HCT116 (cell line): ENCODE data around the gene ABCC1. TPM values are rescaled to one million over a fixed set of nuclear protein-coding genes. Genes with fewer than 3 reads are reported as not detected.

ENCODE experiments used
- ATAC-seq: fragments of 200-7000 bp; cut with Tn5 transposase; 2 replicates; pipeline ENCODE4 v1.9.1; 2020; ENCODE audit warnings: mild to moderate bottlenecking, moderate library complexity
- BruUV-seq: library from RNA; stranded (reverse); fragments of 400-500 nt; replicated peaks from 2 replicates; lab custom pipeline; 2021; lab: Mats Ljungman, UMichigan
- CTCF ChIA-PET: fragments of 300-600 bp; sonication (Branson Sonifier 250); formaldehyde crosslinking; loops from one replicate; lab custom pipeline; 2021; ENCODE audit warnings: antibody characterized with exemption; lab: Charles Lee
- POLR2A ChIA-PET: fragments of 300-600, 350-600 bp; sonication (Branson Sonifier 250); formaldehyde crosslinking; loops from one replicate; lab custom pipeline; 2021; ENCODE audit warnings: antibody characterized with exemption; lab: Charles Lee
- RAD21 ChIA-PET, 2 experiments: fragments of 300-600 bp; sonication (Branson Sonifier 250); formaldehyde crosslinking; loops; one replicate each; lab custom pipeline; 2023; ENCODE audit warnings: low total read pairs in 2 of 2; ENCODE audit not compliant: uncharacterized antibody in 2 of 2, unreplicated experiment in 2 of 2, low non-redundant PET in 1 of 2; lab: Charles Lee
- DNase-seq: peaks from one replicate; pipeline ENCODE4 v3.0.0-alpha.2; 2010; ENCODE audit warnings: low read depth, low spot score
- H2AFZ ChIP-seq: fragments of 200-600 bp; shearing (Covaris generic), sonication (generic); 2 replicates; pipeline ENCODE4 v1.6.1; 2017; ENCODE audit warnings: low read depth, mixed run types, mixed read lengths, antibody characterized with exemption, low read length; ENCODE audit not compliant: poor library complexity, severe bottlenecking
- H3K27ac ChIP-seq: 2 replicates; pipeline ENCODE4 v1.5.1; 2012; ENCODE audit warnings: low read depth, low read length
- H3K27me3 ChIP-seq: fragments of 200-600 bp; sonication (generic); 2 replicates; pipeline ENCODE4 v1.6.1; 2016; ENCODE audit warnings: mixed run types, low read length, mixed read lengths; ENCODE audit not compliant: insufficient read depth
- H3K36me3 ChIP-seq, 2 experiments: fragments of 200-500 bp in 1 of 2; fragments of 200-600 bp in 1 of 2; sonication (Bioruptor generic) in 1 of 2; sonication (generic) in 1 of 2; 2 replicates each; pipeline versions ENCODE4 v1.5.1 to v1.6.1; 2014 to 2016; ENCODE audit warnings: low read length in 2 of 2, inconsistent platforms in 1 of 2, mixed read lengths in 1 of 2, mixed run types in 1 of 2; ENCODE audit not compliant: insufficient read depth in 2 of 2, control insufficient read depth in 1 of 2
- H3K4me1 ChIP-seq, 2 experiments: fragments of 200-600 bp in 1 of 2; sonication (generic) in 1 of 2; 2 replicates each; pipeline versions ENCODE4 v1.5.1 to v1.6.1; 2012 to 2017; ENCODE audit warnings: low read length in 2 of 2, inconsistent platforms in 1 of 2, mild to moderate bottlenecking in 1 of 2, mixed read lengths in 1 of 2, mixed run types in 1 of 2, moderate library complexity in 1 of 2; ENCODE audit not compliant: insufficient read depth in 2 of 2, control insufficient read depth in 1 of 2
- H3K4me2 ChIP-seq: fragments of 200-600 bp; sonication (generic); 2 replicates; pipeline ENCODE4 v1.6.1; 2017; ENCODE audit warnings: mixed run types, low read length, mixed read lengths
- H3K4me3 ChIP-seq, 2 experiments: fragments of 200-600 bp in 1 of 2; sonication (generic) in 1 of 2; replicated peaks in 1 of 2; 2 replicates each; pipeline ENCODE4 v1.5.1; 2011 to 2016; ENCODE audit warnings: low read length in 2 of 2, control low read depth in 1 of 2, low read depth in 1 of 2, mild to moderate bottlenecking in 1 of 2, mixed read lengths in 1 of 2, mixed run types in 1 of 2
- H3K79me2 ChIP-seq: fragments of 200-600 bp; sonication (generic); 2 replicates; pipeline ENCODE4 v1.6.1; 2017; ENCODE audit warnings: mild to moderate bottlenecking, mixed run types, low read length, moderate library complexity, mixed read lengths; ENCODE audit not compliant: insufficient read depth
- H3K9ac ChIP-seq: fragments of 200-600 bp; sonication (generic); 2 replicates; pipeline ENCODE4 v1.6.1; 2016; ENCODE audit warnings: low read length, mixed read lengths
- H3K9me2 ChIP-seq: fragments of 200-600 bp; sonication (generic), shearing (Covaris generic); 2 replicates; pipeline ENCODE4 v1.6.1; 2017; ENCODE audit warnings: mixed run types, mild to moderate bottlenecking, moderate library complexity; ENCODE audit not compliant: insufficient read depth
- H3K9me3 ChIP-seq, 2 experiments: fragments of 200-500 bp in 1 of 2; fragments of 200-600 bp in 1 of 2; sonication (Bioruptor generic) in 1 of 2; sonication (generic) in 1 of 2; 2 replicates each; pipeline ENCODE4 v1.6.1; 2014 to 2017; ENCODE audit warnings: low read length in 2 of 2, mixed read lengths in 2 of 2, inconsistent platforms in 1 of 2, low read depth in 1 of 2, mild to moderate bottlenecking in 1 of 2, mixed run types in 1 of 2, moderate library complexity in 1 of 2; ENCODE audit not compliant: control insufficient read depth in 1 of 2, insufficient read depth in 1 of 2
- H4K20me1 ChIP-seq: fragments of 200-600 bp; sonication (generic), shearing (Covaris generic); 2 replicates; pipeline ENCODE4 v1.6.1; 2017; ENCODE audit warnings: mixed run types, mild to moderate bottlenecking, moderate library complexity; ENCODE audit not compliant: insufficient read depth
- CBX3 ChIP-seq: IDR thresholded peaks from 2 replicates; pipeline ENCODE4 v1.6.1; 2012; ENCODE audit warnings: low read depth
- CEBPB ChIP-seq: IDR thresholded peaks from 2 replicates; pipeline ENCODE4 v1.6.1; 2012; ENCODE audit warnings: low read depth
- EGR1 ChIP-seq: IDR thresholded peaks from 2 replicates; pipeline ENCODE4 v1.6.1; 2012; ENCODE audit warnings: low read depth
- ELF1 ChIP-seq: IDR thresholded peaks from 2 replicates; pipeline ENCODE4 v1.6.1; 2012; ENCODE audit warnings: low read depth, borderline replicate concordance
- EZH2 ChIP-seq: fragments of 200-600 bp; sonication (generic); IDR thresholded peaks from 2 replicates; pipeline ENCODE4 v1.6.1; 2017; ENCODE audit warnings: antibody characterized with exemption, mixed run types
- EZH2phosphoT487 ChIP-seq: fragments of 200-600 bp; IDR thresholded peaks from 2 replicates; pipeline ENCODE4 v1.6.1; 2018; ENCODE audit warnings: antibody characterized with exemption, borderline replicate concordance
- FOSL1 ChIP-seq: IDR thresholded peaks from 2 replicates; pipeline ENCODE4 v1.6.1; 2012; ENCODE audit warnings: low read depth
- JUND ChIP-seq: IDR thresholded peaks from 2 replicates; pipeline ENCODE4 v1.6.1; 2012
- POLR2A ChIP-seq: IDR thresholded peaks from 2 replicates; pipeline ENCODE4 v1.7.0; 2011; ENCODE audit warnings: borderline replicate concordance; ENCODE audit not compliant: insufficient read depth, insufficient read length; ENCODE audit errors: extremely low read depth
- POLR2AphosphoS5 ChIP-seq: IDR thresholded peaks from 2 replicates; pipeline ENCODE4 v1.6.1; 2011; ENCODE audit warnings: mild to moderate bottlenecking, low read depth, low read length, moderate library complexity
- RAD21 ChIP-seq: IDR thresholded peaks from 2 replicates; pipeline ENCODE4 v1.6.1; 2012; ENCODE audit warnings: low read depth, mild to moderate bottlenecking
- SIN3A ChIP-seq: IDR thresholded peaks from 2 replicates; pipeline ENCODE4 v1.6.1; 2012; ENCODE audit warnings: low read depth
- SP1 ChIP-seq: IDR thresholded peaks from 2 replicates; pipeline ENCODE4 v1.6.1; 2012; ENCODE audit warnings: low read depth
- intact Hi-C: fragments of 100-400 bp; cut with micrococcal nuclease; formaldehyde crosslinking; loops from 2 replicates; pipeline ENCODE4 v1.10.0; 2022
- total RNA-seq: library from RNA; stranded (reverse); gene quantifications from one replicate; pipeline ENCODE4 v1.2.1, GENCODE V29; 2021; ENCODE audit not compliant: unreplicated experiment
- TF ChIP-seq, protein P1 (sequence below), 3 experiments: fragments of 200-600 bp in 1 of 3; sonication (generic) in 1 of 3; IDR thresholded peaks in 2 of 3; conservative IDR thresholded peaks in 1 of 3; 2 replicates each; pipeline ENCODE4 v1.5.1; 2012 to 2017; ENCODE audit warnings: low read depth in 2 of 3, low read length in 2 of 3, antibody characterized with exemption in 1 of 3, borderline replicate concordance in 1 of 3, control low read depth in 1 of 3, mild to moderate bottlenecking in 1 of 3, mixed read lengths in 1 of 3, mixed run types in 1 of 3, moderate library complexity in 1 of 3; ENCODE audit not compliant: insufficient read depth in 1 of 3
- TF ChIP-seq, protein P2 (sequence below): IDR thresholded peaks from 2 replicates; pipeline ENCODE4 v1.6.1; 2012
- TF ChIP-seq, protein P3 (sequence below): IDR thresholded peaks from 2 replicates; pipeline ENCODE4 v1.6.1; 2011; ENCODE audit warnings: mild to moderate bottlenecking, low read length, moderate library complexity; ENCODE audit not compliant: insufficient replicate concordance; ENCODE audit errors: extremely low read depth

Gene ABCC1
- total RNA-seq, 1 experiment from 2014 or later: 61.9 TPM

DNA sequence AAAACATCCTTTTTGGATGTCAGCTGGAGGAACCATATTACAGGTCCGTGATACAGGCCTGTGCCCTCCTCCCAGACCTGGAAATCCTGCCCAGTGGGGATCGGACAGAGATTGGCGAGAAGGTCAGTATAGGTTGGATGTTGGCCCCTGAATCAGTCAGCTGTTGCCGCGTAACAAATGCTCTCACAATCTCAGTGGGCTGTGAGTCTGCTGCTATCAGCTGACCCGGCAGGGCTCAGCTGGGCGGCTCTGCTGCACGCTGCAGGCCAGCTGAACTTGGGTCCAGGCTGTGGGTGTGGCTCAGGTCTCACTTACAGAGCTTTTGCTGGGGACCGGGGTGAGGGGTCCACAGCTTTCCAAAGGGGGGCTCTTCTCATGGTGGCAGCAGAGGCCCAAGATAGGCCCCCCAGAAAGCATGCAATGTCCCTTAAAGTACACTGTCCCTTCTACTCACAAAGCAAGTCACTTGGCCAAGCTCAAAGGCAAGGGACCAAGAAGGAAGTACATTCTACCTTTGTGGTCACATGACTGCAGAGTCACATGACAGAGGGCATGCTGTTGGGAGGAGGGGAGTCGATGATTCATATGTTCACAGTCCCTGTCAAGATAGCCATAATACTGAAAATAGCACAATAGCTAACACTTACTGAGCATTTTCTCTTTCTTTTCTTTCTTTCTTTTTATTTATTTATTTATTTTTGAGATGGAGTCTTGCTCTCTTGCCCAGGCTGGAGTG is 134.2 kb downstream of the ABCC1 start:
- no peak; the same call in 1 of the 2 replicates for ATAC-seq
- no peaks in the 10 kb centered on the region for H3K9me2 ChIP-seq
- CTCF ChIA-PET: no interaction called here
- peaks cover 20 to 58% of the 10 kb centered on the region in 2 experiments for H3K36me3 ChIP-seq
- H3K27me3 ChIP-seq: no peaks in the 10 kb centered on the region
- no peak for TF ChIP-seq RAD21
- TF ChIP-seq CEBPB: no peak
- no peak for TF ChIP-seq SIN3A
- no peak for TF ChIP-seq EZH2
- TF ChIP-seq POLR2AphosphoS5: no peak
- TF ChIP-seq, protein P1, sequence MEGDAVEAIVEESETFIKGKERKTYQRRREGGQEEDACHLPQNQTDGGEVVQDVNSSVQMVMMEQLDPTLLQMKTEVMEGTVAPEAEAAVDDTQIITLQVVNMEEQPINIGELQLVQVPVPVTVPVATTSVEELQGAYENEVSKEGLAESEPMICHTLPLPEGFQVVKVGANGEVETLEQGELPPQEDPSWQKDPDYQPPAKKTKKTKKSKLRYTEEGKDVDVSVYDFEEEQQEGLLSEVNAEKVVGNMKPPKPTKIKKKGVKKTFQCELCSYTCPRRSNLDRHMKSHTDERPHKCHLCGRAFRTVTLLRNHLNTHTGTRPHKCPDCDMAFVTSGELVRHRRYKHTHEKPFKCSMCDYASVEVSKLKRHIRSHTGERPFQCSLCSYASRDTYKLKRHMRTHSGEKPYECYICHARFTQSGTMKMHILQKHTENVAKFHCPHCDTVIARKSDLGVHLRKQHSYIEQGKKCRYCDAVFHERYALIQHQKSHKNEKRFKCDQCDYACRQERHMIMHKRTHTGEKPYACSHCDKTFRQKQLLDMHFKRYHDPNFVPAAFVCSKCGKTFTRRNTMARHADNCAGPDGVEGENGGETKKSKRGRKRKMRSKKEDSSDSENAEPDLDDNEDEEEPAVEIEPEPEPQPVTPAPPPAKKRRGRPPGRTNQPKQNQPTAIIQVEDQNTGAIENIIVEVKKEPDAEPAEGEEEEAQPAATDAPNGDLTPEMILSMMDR (IDR thresholded peaks at IDR 0.05 in 2 of 3, conservative IDR thresholded peaks at IDR 0.05 in 1 of 3; ENCODE audit: borderline replicate concordance in 1 of 3, insufficient read depth in 1 of 3, low read depth in 2 of 3, low read length in 2 of 3): no peak
- TF ChIP-seq EZH2phosphoT487: no peak
- no peak for TF ChIP-seq EGR1
- TF ChIP-seq, protein P2, sequence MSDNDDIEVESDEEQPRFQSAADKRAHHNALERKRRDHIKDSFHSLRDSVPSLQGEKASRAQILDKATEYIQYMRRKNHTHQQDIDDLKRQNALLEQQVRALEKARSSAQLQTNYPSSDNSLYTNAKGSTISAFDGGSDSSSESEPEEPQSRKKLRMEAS: no peak
- TF ChIP-seq JUND: no peak
- TF ChIP-seq ELF1: no peak
- no peak for TF ChIP-seq SP1
- TF ChIP-seq FOSL1: no peak
- TF ChIP-seq, protein P3, sequence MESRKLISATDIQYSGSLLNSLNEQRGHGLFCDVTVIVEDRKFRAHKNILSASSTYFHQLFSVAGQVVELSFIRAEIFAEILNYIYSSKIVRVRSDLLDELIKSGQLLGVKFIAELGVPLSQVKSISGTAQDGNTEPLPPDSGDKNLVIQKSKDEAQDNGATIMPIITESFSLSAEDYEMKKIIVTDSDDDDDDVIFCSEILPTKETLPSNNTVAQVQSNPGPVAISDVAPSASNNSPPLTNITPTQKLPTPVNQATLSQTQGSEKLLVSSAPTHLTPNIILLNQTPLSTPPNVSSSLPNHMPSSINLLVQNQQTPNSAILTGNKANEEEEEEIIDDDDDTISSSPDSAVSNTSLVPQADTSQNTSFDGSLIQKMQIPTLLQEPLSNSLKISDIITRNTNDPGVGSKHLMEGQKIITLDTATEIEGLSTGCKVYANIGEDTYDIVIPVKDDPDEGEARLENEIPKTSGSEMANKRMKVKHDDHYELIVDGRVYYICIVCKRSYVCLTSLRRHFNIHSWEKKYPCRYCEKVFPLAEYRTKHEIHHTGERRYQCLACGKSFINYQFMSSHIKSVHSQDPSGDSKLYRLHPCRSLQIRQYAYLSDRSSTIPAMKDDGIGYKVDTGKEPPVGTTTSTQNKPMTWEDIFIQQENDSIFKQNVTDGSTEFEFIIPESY: no peak
- TF ChIP-seq CBX3: no peak
- no peak for TF ChIP-seq POLR2A
- RAD21 ChIA-PET: no interaction called here
- no peak overlapping the region for H3K4me2 ChIP-seq
- intact Hi-C loops: no loop called here
- H3K9me3 ChIP-seq: peaks cover 0 to 5% of the 10 kb centered on the region in 2 experiments; a peak in 1 of 4 replicates
- H3K9ac ChIP-seq: no peak overlapping the region
- H3K4me3 ChIP-seq: no peak overlapping the region
- no TSS peak for BruUV-seq
- POLR2A ChIA-PET: no interaction called here
- H2AFZ ChIP-seq: no peak overlapping the region
- DNase-seq: peak; percentile 18
- no peaks in the 10 kb centered on the region for H4K20me1 ChIP-seq
- no peaks in the 10 kb centered on the region; the same call in 1 of the 2 replicates for H3K79me2 ChIP-seq
- H3K27ac ChIP-seq: no peak overlapping the region
- H3K4me1 ChIP-seq: no peaks in the 10 kb centered on the region
